HL-60 (cell line): ENCODE results near the gene STX4.

Source experiments
- DNase-seq, 2 experiments: peaks; one replicate each; pipeline ENCODE4 v3.0.0-alpha.2; 2010 to 2020; ENCODE audit warnings: low read depth in 1 of 2, low spot score in 1 of 2
- H3K27ac ChIP-seq: fragments of 250-450 bp; sonication (Bioruptor Pico); replicated peaks from 2 replicates; pipeline ENCODE4 v1.5.1; 2020; ENCODE audit warnings: mild to moderate bottlenecking, moderate library complexity
- H3K27me3 ChIP-seq: fragments of 250-450 bp; sonication (Bioruptor Pico); 2 replicates; pipeline ENCODE4 v1.5.1; 2021; ENCODE audit warnings: mild to moderate bottlenecking, moderate library complexity; ENCODE audit not compliant: insufficient read depth, poor library complexity, severe bottlenecking
- H3K4me3 ChIP-seq: replicated peaks from 2 replicates; pipeline ENCODE4 v1.5.1; 2011; ENCODE audit warnings: mild to moderate bottlenecking, control low read depth, low read length; ENCODE audit not compliant: insufficient read depth
- CTCF ChIP-seq: IDR thresholded peaks from one replicate; pipeline ENCODE4 v1.5.1; 2011; ENCODE audit warnings: low read length, control low read depth, inconsistent platforms; ENCODE audit not compliant: insufficient read depth
- GABPA ChIP-seq: IDR thresholded peaks from 2 replicates; pipeline ENCODE4 v1.6.1; 2012; ENCODE audit warnings: low read depth
- POLR2AphosphoS5 ChIP-seq: IDR thresholded peaks from 2 replicates; pipeline ENCODE4 v1.6.1; 2012; ENCODE audit warnings: low read depth
- REST ChIP-seq: IDR thresholded peaks from 2 replicates; pipeline ENCODE4 v1.6.1; 2012; ENCODE audit warnings: low read depth; ENCODE audit not compliant: insufficient replicate concordance
- SPI1 ChIP-seq: IDR thresholded peaks from 2 replicates; pipeline ENCODE4 v1.6.1; 2012; ENCODE audit warnings: low read depth, mild to moderate bottlenecking, borderline replicate concordance

STX4 gene

GRCh38 chr16:31087481-31087880 is 54.1 kb downstream of the STX4 start:
- DNase-seq: no peak
- Histone ChIP-seq H3K4me3 (no peak overlapping the region), H3K27ac (no peak overlapping the region), H3K27me3 (no peaks in the 10 kb centered on the region)
- TF ChIP-seq REST (no peak), POLR2AphosphoS5 (no peak), GABPA (no peak), SPI1 (no peak), CTCF (no peak)

- Histone ChIP-seq H3K27ac (no peak overlapping the region), H3K27me3 (no peaks in the 10 kb centered on the region), H3K4me3 (no peak overlapping the region)
- no peak for TF ChIP-seq SPI1
- TF ChIP-seq REST: no peak
- no peak for TF ChIP-seq POLR2AphosphoS5
- no peak for TF ChIP-seq CTCF
- TF ChIP-seq GABPA: no peak
- no peak for DNase-seq
Observed at GRCh38 chr16:31087971-31088370, 54.6 kb downstream of the STX4 start.

GRCh38 chr16:31088459-31089183 is 55.3 kb downstream of the STX4 start, which contains the start of gene PRSS53:
TSS of gene PRSS53 (minus strand) at chr16:31088943. CDS start at chr16:31088809, 134 bp downstream.
- DNase-seq: no peak
- Histone ChIP-seq H3K4me3 (no peak within 1 kb of the TSS), H3K27ac (no peak within 1 kb of the TSS), H3K27me3 (no peaks in the 10 kb centered on the region)
- TF ChIP-seq REST (no peak), POLR2AphosphoS5 (no peak), SPI1 (no peak), CTCF (no peak), GABPA (no peak)
